Measurements from ENCODE around the gene BIK. TPM values are rescaled to one million over a fixed set of nuclear protein-coding genes. Genes with fewer than 3 reads are reported as not detected.

Gene BIK
- total RNA-seq, 1 donor from 2014 or later: 0.97 TPM

GRCh38 chr22:43168471-43169309 lies 58.1 kb downstream of the BIK start:
- DNase-seq (ENCODE audit: low spot score): no peak
- no peaks in the 10 kb centered on the region for H3K9me3 Mint-ChIP-seq (ENCODE audit: unreplicated experiment)
- H3K36me3 Mint-ChIP-seq (ENCODE audit: low read depth, unreplicated experiment): peaks cover 4% of the 10 kb centered on the region
- peaks cover 34% of the 10 kb centered on the region for H3K4me1 Mint-ChIP-seq (ENCODE audit: unreplicated experiment)
- H3K4me3 Mint-ChIP-seq (ENCODE audit: unreplicated experiment): no peak overlapping the region
- TF ChIP-seq CTCF (IDR thresholded peaks at IDR 0.05; ENCODE audit: unreplicated experiment): no peak
- H3K27ac Mint-ChIP-seq (ENCODE audit: unreplicated experiment): no peak overlapping the region
- H3K27me3 Mint-ChIP-seq (ENCODE audit: unreplicated experiment): peaks cover 2% of the 10 kb centered on the region

- Mint-ChIP-seq H3K36me3 (ENCODE audit: low read depth, unreplicated experiment) (peaks cover 4% of the 10 kb centered on the region), H3K27me3 (ENCODE audit: unreplicated experiment) (peaks cover 2% of the 10 kb centered on the region), H3K4me3 (ENCODE audit: unreplicated experiment) (no peak overlapping the region), H3K27ac (ENCODE audit: unreplicated experiment) (no peak overlapping the region), H3K4me1 (ENCODE audit: unreplicated experiment) (peaks cover 26% of the 10 kb centered on the region), H3K9me3 (ENCODE audit: unreplicated experiment) (no peaks in the 10 kb centered on the region)
- no peak for DNase-seq (ENCODE audit: low spot score)
- no peak for TF ChIP-seq CTCF (IDR thresholded peaks at IDR 0.05; ENCODE audit: unreplicated experiment)
Measured at GRCh38 chr22:43169310-43170130, 59.0 kb downstream of the BIK start.

GRCh38 chr22:43170131-43170480 lies 59.6 kb downstream of the BIK start:
- DNase-seq (ENCODE audit: low spot score): no peak
- TF ChIP-seq CTCF (IDR thresholded peaks at IDR 0.05; ENCODE audit: unreplicated experiment): no peak
- H3K4me1 Mint-ChIP-seq (ENCODE audit: unreplicated experiment): peaks cover 21% of the 10 kb centered on the region
- no peaks in the 10 kb centered on the region for H3K9me3 Mint-ChIP-seq (ENCODE audit: unreplicated experiment)
- peaks cover 4% of the 10 kb centered on the region for H3K36me3 Mint-ChIP-seq (ENCODE audit: low read depth, unreplicated experiment)
- no peak overlapping the region for H3K4me3 Mint-ChIP-seq (ENCODE audit: unreplicated experiment)
- peaks cover 2% of the 10 kb centered on the region for H3K27me3 Mint-ChIP-seq (ENCODE audit: unreplicated experiment)
- no peak overlapping the region for H3K27ac Mint-ChIP-seq (ENCODE audit: unreplicated experiment)

GRCh38 chr22:43171019-43171491 lies 60.5 kb downstream of the BIK start:
- Mint-ChIP-seq H3K27ac (ENCODE audit: unreplicated experiment) (no peak overlapping the region), H3K4me3 (ENCODE audit: unreplicated experiment) (peak overlapping the region; percentile 38), H3K36me3 (ENCODE audit: low read depth, unreplicated experiment) (peaks cover 4% of the 10 kb centered on the region), H3K4me1 (ENCODE audit: unreplicated experiment) (peaks cover 18% of the 10 kb centered on the region), H3K9me3 (ENCODE audit: unreplicated experiment) (no peaks in the 10 kb centered on the region), H3K27me3 (ENCODE audit: unreplicated experiment) (peaks cover 2% of the 10 kb centered on the region)
- TF ChIP-seq CTCF (IDR thresholded peaks at IDR 0.05; ENCODE audit: unreplicated experiment): no peak
- no peak for DNase-seq (ENCODE audit: low spot score)
